G401.6 (cell line): Measurements from ENCODE around the gene KHDC3L.
"Not testable (repeated sequence)": the region's sequence is repeated elsewhere in the genome, so short reads cannot be mapped to it uniquely, and the experiment has no call there.

ENCODE experiments used
- FAIRE-seq: peaks from 2 replicates; lab custom pipeline; 2012; peaks lifted over from hg19 to GRCh38; lab: Jason Lieb, UNC

KHDC3L gene

DNA sequence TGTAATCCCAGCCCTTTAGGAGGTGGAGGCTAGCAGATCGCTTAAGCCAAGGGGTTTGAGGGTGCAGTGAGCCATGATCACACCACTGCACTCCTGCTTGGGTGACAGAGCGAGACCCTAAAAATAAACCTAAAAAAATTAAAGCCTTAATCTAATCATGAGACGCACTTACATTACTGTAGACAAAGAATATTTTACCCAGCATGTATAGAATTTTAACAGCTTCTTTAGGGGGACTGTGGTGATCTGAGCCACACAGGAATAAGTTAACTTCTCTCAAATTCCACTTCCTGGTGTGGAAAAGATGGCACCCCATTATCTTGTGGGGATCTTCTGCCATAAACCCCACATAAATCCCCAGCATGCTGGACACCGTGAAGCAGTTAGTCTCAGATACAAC, 9.5 kb downstream of the KHDC3L start:
- FAIRE-seq = no peak

DNA sequence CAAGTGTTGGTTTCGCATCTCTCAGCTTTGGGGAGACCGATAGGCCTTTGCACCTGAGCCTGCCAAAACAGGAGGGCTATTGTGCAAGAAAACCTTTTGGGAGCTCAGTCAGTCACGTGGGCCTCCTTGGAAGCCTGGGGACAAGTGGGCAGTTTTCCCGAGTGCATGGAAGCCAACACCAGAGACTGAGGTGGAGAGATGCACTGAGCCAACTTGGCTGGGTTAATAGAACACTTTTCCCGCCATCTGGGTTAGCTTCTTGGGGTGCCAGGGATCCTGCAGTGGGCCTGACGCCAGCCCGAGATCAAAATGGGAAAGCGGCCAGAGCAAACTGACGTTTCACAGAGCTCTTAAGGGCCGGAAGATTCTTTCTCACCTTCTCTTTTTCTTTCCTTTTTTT, 10.1 kb downstream of the KHDC3L start:
- no peak for FAIRE-seq

DNA sequence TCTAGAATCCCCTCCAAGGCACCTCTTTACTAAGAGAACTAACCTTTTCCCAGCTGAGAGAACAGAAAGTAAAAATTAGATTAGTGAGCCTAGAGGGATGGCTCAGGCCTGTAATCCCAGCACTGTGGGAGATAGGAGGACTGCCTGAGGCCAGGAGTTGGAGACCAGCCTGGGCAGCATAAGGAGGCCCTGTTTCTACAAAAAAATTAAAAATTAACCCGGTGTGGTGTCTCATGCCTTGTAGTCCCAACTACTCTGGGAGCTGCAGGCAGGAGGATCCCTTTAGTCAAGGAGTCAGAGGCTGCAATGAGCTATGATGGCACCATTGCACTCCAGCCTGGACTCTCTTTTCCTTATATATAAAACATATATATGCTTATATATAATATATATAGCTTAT, 12.8 kb downstream of the KHDC3L start:
- FAIRE-seq = no peak

- no peak for FAIRE-seq
These were observed 14.8 kb downstream of the KHDC3L start for GRCh38 chr6:73377225-73377624.

- not testable (repeated sequence) for FAIRE-seq
These were observed 19.1 kb downstream of the KHDC3L start for GRCh38 chr6:73381531-73381930.

- FAIRE-seq = no peak
These were observed 20.1 kb downstream of the KHDC3L start for GRCh38 chr6:73382462-73383113.

DNA sequence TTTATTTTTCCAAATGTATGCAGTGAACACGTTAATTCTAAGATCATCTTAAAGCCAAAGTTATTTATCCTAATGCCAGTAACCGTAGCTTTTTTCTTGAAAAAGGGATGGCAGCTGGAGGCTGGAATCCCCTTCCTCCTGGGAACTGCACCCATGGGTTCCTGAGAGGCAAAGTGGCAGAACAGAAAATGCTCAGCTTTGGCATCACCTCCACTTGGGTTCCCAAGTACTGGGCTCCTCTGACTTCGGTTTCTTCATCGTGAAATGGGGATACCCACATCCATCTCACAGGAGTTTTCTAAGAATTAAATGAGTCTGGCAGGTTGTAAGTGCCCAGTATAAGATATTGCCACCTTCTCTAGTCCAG, 26.0 kb downstream of the KHDC3L start:
- no peak for FAIRE-seq

DNA sequence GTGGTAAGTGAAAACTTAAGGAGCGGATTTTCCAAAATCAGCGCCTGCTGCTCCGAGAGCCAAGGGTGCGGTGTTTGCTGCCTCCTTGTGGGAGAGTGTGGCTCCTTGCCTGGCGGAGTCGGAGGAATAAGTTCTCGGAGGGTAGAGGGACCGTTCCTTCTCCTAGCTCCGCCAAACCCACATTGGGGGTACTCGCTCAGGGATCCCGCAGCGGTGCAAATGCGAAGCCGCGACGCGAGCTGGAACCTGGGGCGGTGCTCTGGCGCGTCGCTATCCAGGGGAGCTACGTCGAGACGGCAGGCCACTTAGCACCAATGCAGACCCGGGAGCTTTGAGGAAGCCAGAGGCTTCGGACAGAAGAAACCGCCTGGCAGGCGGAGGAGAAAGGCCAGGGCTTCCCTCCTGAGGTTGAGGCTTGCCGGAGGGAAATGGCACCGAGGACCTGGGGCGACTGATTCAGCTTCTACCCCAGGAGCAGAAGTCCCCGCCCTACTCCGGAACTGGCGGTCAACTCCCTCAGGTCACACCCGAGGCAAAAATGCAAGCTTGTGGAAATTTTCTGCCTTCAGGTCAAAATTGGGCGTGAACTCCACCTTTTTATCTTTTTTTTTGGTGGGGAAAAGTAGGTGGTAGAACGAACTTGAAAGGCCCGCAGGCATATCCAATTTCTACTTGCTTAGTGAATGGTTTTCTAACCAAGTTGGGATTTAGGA, 26.5 kb downstream of the KHDC3L start:
- peak; percentile 79 for FAIRE-seq

DNA sequence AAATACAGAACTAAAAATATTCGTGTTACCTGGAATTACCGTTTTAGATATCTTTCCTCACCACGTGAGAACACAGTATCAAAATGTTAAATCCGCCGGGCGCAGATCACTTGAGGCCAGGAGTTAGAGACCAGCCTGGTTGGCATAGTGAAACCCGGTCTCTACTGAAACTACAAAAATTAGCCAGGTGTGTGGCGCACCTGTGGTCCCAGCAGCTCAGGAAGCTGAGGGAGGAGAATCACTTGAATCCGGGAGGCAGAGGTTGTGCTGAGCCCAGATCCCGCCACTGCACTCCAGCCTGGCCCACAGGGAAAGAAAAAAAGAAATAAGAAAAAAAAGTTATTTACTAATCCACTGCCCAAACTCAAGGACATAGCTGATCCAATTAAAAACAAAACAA, 27.4 kb downstream of the KHDC3L start:
- FAIRE-seq = no peak

GRCh38 chr6:73391675-73392074, 29.2 kb downstream of the KHDC3L start:
- no peak for FAIRE-seq

- FAIRE-seq = not testable (repeated sequence)
These were observed 29.7 kb downstream of the KHDC3L start for GRCh38 chr6:73392188-73392587.

GRCh38 chr6:73393278-73393677, 30.8 kb downstream of the KHDC3L start:
- FAIRE-seq = no peak

DNA sequence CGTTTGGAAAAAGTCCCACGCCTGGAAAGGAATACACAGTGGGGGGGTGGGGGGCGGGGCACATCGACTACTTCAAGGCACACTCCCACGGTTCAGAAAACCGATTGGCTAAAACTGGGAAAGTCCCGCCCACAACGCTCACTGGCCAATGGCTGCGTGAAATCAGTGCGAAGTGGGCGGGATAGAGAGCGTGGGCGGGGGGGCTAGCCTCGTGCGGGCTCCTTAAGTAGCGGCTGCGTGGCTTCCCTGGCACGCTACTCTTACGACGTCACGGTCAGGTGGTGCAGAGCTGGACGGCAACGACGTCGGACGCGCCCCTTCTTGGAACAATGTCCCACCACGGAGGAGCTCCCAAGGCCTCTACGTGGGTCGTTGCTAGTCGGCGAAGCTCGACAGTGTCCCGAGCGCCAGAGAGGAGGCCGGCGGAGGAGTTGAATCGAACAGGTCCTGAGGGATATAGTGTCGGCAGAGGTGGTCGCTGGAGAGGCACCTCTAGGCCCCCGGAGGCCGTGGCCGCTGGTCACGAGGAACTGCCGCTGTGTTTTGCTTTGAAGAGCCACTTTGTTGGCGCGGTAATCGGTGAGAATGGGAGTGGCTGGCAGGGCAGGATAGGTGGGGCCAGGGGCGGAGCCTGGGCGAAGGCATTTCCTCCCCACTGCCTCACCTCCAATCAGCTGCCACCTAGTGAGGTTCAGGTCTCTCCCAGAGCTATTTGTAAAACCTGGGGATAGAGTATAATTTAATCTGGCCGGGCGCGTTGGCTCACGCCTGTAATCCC, 32.3 kb downstream of the KHDC3L start, which contains the start of gene DDX43:
TSS of gene DDX43 (plus strand) at position 252 of the 778 bp plus-strand sequence. CDS start at position 330, 78 bp downstream.
- FAIRE-seq = no peak

DNA sequence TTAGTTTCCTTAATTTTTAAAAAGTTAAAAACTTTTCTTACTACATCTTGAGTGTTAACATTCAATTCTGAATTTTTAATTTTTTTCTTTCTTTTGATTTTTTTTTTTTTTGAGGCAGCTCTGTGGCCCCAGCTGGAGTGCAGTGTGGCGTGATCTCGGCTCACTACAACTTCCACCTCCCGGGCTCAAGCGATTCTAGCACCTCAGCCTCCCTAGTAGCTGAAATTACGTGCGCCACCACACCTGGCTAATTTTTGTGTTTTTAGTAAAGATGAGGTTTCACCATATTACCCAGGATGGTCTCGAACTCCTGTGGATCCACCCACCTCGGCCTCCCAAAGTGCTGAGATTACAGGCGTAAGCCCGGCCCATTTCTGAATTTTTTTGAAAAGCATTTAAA, 33.4 kb downstream of the KHDC3L start:
- FAIRE-seq = no peak

DNA sequence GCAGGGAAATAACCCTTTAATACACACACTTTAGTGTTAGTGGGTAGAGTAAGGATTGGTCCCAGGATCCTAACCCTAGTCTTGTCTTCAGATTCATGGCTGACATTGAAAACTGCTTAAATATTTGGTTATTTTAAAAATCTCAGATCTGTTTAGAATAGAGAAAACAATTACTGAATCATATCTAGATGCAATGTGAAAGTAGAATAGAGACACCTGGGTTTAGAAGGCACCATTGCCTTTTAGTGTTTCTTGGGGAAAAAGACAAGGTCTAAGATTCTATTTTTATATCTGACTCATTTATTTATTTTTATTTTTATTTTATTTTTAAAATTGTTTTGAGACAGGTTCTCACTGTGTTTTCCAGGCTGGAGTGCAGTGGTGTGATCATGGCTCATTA, 38.2 kb downstream of the KHDC3L start:
- no peak for FAIRE-seq

- FAIRE-seq = no peak
These were observed 46.9 kb downstream of the KHDC3L start for GRCh38 chr6:73409395-73409794.

GRCh38 chr6:73413102-73413501, 50.6 kb downstream of the KHDC3L start:
- no peak for FAIRE-seq
